GM12873 (cell line): ENCODE measurements around the gene PLEKHG5.

Source experiments
- CTCF ChIP-seq: IDR thresholded peaks from 2 replicates; pipeline ENCODE4 v1.5.1; 2012; ENCODE audit warnings: low read depth, mild to moderate bottlenecking, moderate library complexity, low read length, control low read depth; ENCODE audit not compliant: insufficient read depth; ENCODE audit errors: missing control alignments

Gene PLEKHG5

GRCh38 chr1:6506210-6507036 lies 15.0 kb upstream of the PLEKHG5 start:
- TF ChIP-seq CTCF: no peak

- no peak for TF ChIP-seq CTCF
Measured at GRCh38 chr1:6505367-6506209, 14.1 kb upstream of the PLEKHG5 start.

GRCh38 chr1:6504887-6505286 lies 13.4 kb upstream of the PLEKHG5 start:
- no peak for TF ChIP-seq CTCF

- no peak for TF ChIP-seq CTCF
Measured at GRCh38 chr1:6503884-6504602, 12.6 kb upstream of the PLEKHG5 start.

- TF ChIP-seq CTCF: no peak
Measured at GRCh38 chr1:6502000-6502891, 10.8 kb upstream of the PLEKHG5 start.

GRCh38 chr1:6501279-6501813 lies 9.9 kb upstream of the PLEKHG5 start:
- TF ChIP-seq CTCF: no peak
